ENCODE measurements around the gene USP3. TPM values are rescaled to one million over a fixed set of nuclear protein-coding genes. Genes with fewer than 3 reads are reported as not detected.
"Not testable (repeated sequence)": the region's sequence is repeated elsewhere in the genome, so short reads cannot be mapped to it uniquely, and the experiment has no call there.

The USP3 gene
- total RNA-seq, 1 experiment from 2014 or later: 50.8 TPM

GRCh38 chr15:63509056-63509954, 4.9 kb downstream of the USP3 start:
- no peak overlapping the region for H3K4me3 ChIP-seq (ENCODE audit: insufficient read depth, low read depth, low read length)
- H3K27me3 ChIP-seq (ENCODE audit: control insufficient read depth, insufficient read depth, low read length): peaks cover 39% of the 10 kb centered on the region
- no peaks in the 10 kb centered on the region for H3K36me3 ChIP-seq (replicated peaks; ENCODE audit: control insufficient read depth, insufficient read depth, low read length)
- no peak for DNase-seq

GRCh38 chr15:63509955-63510940, 5.9 kb downstream of the USP3 start:
- Histone ChIP-seq H3K4me3 (ENCODE audit: insufficient read depth, low read depth, low read length) (no peak overlapping the region), H3K27me3 (ENCODE audit: control insufficient read depth, insufficient read depth, low read length) (peaks cover 32% of the 10 kb centered on the region), H3K36me3 (replicated peaks; ENCODE audit: control insufficient read depth, insufficient read depth, low read length) (no peaks in the 10 kb centered on the region)
- no peak for DNase-seq

GRCh38 chr15:63512148-63512547, 7.8 kb downstream of the USP3 start:
- peaks cover 14% of the 10 kb centered on the region; the same call in 1 of the 2 replicates for H3K27me3 ChIP-seq (ENCODE audit: control insufficient read depth, insufficient read depth, low read length)
- H3K36me3 ChIP-seq (replicated peaks; ENCODE audit: control insufficient read depth, insufficient read depth, low read length): no peaks in the 10 kb centered on the region
- DNase-seq: no peak
- no peak overlapping the region for H3K4me3 ChIP-seq (ENCODE audit: insufficient read depth, low read depth, low read length)

GRCh38 chr15:63513271-63513670, 8.9 kb downstream of the USP3 start:
- no peak for DNase-seq
- Histone ChIP-seq H3K36me3 (replicated peaks; ENCODE audit: control insufficient read depth, insufficient read depth, low read length) (no peaks in the 10 kb centered on the region), H3K4me3 (ENCODE audit: insufficient read depth, low read depth, low read length) (no peak overlapping the region), H3K27me3 (ENCODE audit: control insufficient read depth, insufficient read depth, low read length) (peaks cover 7% of the 10 kb centered on the region; the same call in 1 of the 2 replicates)

- H3K27me3 ChIP-seq (ENCODE audit: control insufficient read depth, insufficient read depth, low read length): peaks cover 3% of the 10 kb centered on the region; the same call in 1 of the 2 replicates
- no peaks in the 10 kb centered on the region for H3K36me3 ChIP-seq (replicated peaks; ENCODE audit: control insufficient read depth, insufficient read depth, low read length)
- no peak for DNase-seq
- no peak overlapping the region for H3K4me3 ChIP-seq (ENCODE audit: insufficient read depth, low read depth, low read length)
Measured at GRCh38 chr15:63513728-63514127, 9.3 kb downstream of the USP3 start.

- DNase-seq: no peak
- Histone ChIP-seq H3K4me3 (ENCODE audit: insufficient read depth, low read depth, low read length) (no peak overlapping the region), H3K27me3 (ENCODE audit: control insufficient read depth, insufficient read depth, low read length) (no peaks in the 10 kb centered on the region), H3K36me3 (replicated peaks; ENCODE audit: control insufficient read depth, insufficient read depth, low read length) (no peaks in the 10 kb centered on the region)
Measured at GRCh38 chr15:63514531-63514943, 10.1 kb downstream of the USP3 start.

- Histone ChIP-seq H3K36me3 (replicated peaks; ENCODE audit: control insufficient read depth, insufficient read depth, low read length) (no peaks in the 10 kb centered on the region), H3K27me3 (ENCODE audit: control insufficient read depth, insufficient read depth, low read length) (no peaks in the 10 kb centered on the region), H3K4me3 (ENCODE audit: insufficient read depth, low read depth, low read length) (no peak overlapping the region)
- no peak for DNase-seq
Measured at GRCh38 chr15:63517202-63517601, 12.8 kb downstream of the USP3 start.

GRCh38 chr15:63517628-63518027, 13.2 kb downstream of the USP3 start:
- no peaks in the 10 kb centered on the region for H3K36me3 ChIP-seq (replicated peaks; ENCODE audit: control insufficient read depth, insufficient read depth, low read length)
- H3K27me3 ChIP-seq (ENCODE audit: control insufficient read depth, insufficient read depth, low read length): no peaks in the 10 kb centered on the region
- DNase-seq: no peak
- no peak overlapping the region for H3K4me3 ChIP-seq (ENCODE audit: insufficient read depth, low read depth, low read length)

- no peak for DNase-seq
- Histone ChIP-seq H3K36me3 (replicated peaks; ENCODE audit: control insufficient read depth, insufficient read depth, low read length) (no peaks in the 10 kb centered on the region), H3K27me3 (ENCODE audit: control insufficient read depth, insufficient read depth, low read length) (no peaks in the 10 kb centered on the region), H3K4me3 (ENCODE audit: insufficient read depth, low read depth, low read length) (no peak overlapping the region)
Measured at GRCh38 chr15:63519041-63519440, 14.6 kb downstream of the USP3 start.

- DNase-seq: no peak
- Histone ChIP-seq H3K36me3 (replicated peaks; ENCODE audit: control insufficient read depth, insufficient read depth, low read length) (no peaks in the 10 kb centered on the region), H3K4me3 (ENCODE audit: insufficient read depth, low read depth, low read length) (no peak overlapping the region), H3K27me3 (ENCODE audit: control insufficient read depth, insufficient read depth, low read length) (no peaks in the 10 kb centered on the region)
Measured at GRCh38 chr15:63519548-63520178, 15.3 kb downstream of the USP3 start.

GRCh38 chr15:63520462-63520861, 16.1 kb downstream of the USP3 start:
- not testable (repeated sequence) for DNase-seq; H3K4me3 ChIP-seq (ENCODE audit: insufficient read depth, low read depth, low read length); H3K36me3 ChIP-seq (replicated peaks; ENCODE audit: control insufficient read depth, insufficient read depth, low read length); H3K27me3 ChIP-seq (ENCODE audit: control insufficient read depth, insufficient read depth, low read length)

- H3K4me3 ChIP-seq (ENCODE audit: insufficient read depth, low read depth, low read length): no peak overlapping the region
- H3K36me3 ChIP-seq (replicated peaks; ENCODE audit: control insufficient read depth, insufficient read depth, low read length): no peaks in the 10 kb centered on the region
- no peak for DNase-seq
- no peaks in the 10 kb centered on the region for H3K27me3 ChIP-seq (ENCODE audit: control insufficient read depth, insufficient read depth, low read length)
Measured at GRCh38 chr15:63522225-63522578, 17.8 kb downstream of the USP3 start.

- no peak for DNase-seq
- Histone ChIP-seq H3K27me3 (ENCODE audit: control insufficient read depth, insufficient read depth, low read length) (no peaks in the 10 kb centered on the region), H3K36me3 (replicated peaks; ENCODE audit: control insufficient read depth, insufficient read depth, low read length) (no peaks in the 10 kb centered on the region), H3K4me3 (ENCODE audit: insufficient read depth, low read depth, low read length) (no peak overlapping the region)
Measured at GRCh38 chr15:63523306-63523990, 19.1 kb downstream of the USP3 start.

All from H7 (cell line).